NCI-H526 treated with DMSO at 0.1 percent for 48 hours (cell line): ENCODE measurements around the gene CNOT11.

Experiments used
- DNase-seq: peaks from one replicate; lab custom pipeline; 2025; lab: John Stamatoyannopoulos, UW

Gene CNOT11

DNA sequence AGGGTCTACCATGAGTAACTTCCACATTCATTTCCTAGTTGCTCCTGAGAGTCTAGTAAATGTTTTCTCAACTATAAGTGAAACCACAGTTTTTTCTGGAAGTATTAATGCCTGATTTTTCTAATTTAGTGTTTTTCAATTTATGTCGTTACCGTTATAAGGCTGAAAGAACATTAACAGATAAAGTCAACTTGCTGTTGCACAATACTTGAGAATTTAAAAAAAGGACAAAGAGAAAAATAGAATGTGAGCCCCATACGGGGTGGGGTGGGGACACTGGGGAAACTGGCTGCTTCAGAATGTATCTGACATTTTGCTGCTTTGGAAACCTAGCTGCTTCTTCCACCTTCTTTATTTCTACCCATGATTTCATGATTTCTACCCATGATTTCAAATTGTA is 26.2 kb downstream of the CNOT11 start:
- no peak for DNase-seq

DNA sequence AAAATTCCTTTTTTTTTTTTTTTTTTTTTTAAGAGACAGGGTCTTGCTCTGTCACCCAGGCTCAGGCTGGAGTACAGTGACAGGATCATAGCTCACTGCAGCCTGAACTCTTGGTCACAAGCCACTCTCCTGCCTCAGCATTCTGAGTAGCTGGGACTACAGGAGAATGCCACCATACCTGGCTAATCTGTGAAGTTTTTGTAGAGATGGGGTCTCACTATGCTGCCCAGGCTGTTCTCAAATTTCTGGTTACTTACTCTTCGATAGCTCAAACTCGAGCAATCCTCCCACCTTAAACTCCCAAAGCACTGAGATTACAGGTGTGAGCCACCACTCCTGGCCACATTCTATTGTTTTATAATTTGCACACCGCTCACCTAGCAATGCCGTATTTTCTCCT is 28.8 kb downstream of the CNOT11 start:
- DNase-seq = no peak

DNA sequence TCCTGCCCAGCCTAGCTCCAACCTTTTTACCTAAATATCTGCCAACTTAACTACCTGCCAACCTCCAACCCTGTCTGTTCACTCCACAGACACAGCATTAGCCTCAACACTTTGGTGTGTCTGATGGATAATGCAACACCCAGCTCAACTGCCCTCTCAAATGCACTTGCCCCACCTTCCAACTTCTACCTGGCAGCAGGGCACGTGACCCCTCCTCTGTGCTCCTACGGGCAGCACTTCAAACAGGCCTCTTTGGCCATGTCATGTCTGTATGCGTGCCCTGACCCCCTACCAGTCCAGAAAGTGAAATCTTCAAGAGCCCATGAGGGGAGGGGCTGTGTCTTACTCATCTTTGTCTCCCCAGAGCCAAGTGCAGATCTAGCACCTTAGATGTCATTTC is 30.3 kb downstream of the CNOT11 start:
- no peak for DNase-seq

DNA sequence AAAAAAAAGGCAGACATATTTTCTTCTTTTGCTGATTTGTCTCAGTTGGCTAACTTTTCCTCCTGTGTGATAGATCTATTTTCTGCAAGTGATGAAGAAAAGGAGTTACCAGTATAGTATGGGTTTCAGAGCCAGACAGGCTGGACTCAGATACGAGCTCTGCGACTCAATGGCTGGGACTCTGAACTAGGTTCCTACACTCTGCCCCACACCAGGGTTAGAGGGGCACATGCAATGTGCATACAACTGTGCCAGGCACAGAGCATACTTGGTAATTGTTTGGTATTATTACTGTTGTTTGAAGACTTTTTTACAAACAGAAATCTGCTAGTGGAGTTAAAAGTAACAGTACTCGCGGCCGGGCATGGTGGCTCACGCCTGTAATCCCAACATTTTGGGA is 34.0 kb downstream of the CNOT11 start:
- no peak for DNase-seq

DNA sequence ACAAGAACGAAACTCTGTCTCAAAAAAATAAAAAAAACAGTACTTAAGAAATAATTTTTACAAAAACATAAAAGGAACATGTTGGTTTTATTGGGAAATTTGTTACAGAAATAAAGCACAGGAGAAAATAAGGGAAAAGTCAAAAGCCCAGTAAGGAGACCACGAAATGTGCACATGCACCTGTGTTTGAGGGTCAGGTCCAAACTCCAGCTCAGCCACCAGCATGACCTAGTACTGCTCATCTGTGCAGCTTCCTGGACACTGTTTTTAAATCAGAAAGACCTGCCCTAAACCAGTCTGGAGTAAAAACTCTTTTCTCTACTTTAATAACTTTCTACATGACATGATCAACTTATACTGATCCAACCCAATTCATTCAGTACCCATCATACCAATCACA is 34.6 kb downstream of the CNOT11 start:
- no peak for DNase-seq

DNA sequence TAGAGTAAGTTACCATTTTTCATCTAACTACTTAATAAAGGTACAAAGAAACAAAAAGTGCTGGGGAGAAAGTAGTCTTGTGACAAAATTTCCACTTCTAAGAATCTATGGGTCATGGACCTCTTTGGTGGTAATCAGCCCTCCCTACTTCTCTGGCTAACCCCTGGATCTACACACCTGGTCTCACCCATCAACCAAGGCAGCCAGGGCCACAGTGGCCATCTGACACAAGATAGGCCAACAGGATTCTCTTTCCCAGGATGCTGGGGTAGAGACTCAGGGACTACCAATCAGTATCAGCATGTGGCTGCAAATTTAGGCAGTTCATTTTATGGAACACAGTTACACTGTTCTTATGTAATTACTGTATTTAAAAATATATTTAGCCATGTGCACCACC is 38.0 kb downstream of the CNOT11 start:
- no peak for DNase-seq

DNA sequence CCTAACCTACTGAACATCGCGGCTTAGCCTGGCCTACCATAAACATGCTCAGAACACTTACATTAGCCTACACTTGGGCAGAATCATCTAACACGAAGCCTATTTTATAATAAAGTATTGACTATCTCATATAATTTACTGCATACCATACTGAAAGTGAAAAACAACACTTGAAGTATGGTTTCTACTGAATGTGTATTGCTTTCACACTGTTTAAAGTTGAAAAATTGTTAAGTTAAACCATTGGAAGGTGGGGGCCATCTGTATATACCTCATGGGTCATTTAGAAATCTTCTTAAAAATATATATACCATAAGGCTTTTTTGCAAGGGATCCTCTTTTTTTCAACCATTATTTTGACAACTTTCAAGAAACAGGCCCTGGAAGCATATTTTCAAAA is 39.3 kb downstream of the CNOT11 start:
- no peak for DNase-seq

DNA sequence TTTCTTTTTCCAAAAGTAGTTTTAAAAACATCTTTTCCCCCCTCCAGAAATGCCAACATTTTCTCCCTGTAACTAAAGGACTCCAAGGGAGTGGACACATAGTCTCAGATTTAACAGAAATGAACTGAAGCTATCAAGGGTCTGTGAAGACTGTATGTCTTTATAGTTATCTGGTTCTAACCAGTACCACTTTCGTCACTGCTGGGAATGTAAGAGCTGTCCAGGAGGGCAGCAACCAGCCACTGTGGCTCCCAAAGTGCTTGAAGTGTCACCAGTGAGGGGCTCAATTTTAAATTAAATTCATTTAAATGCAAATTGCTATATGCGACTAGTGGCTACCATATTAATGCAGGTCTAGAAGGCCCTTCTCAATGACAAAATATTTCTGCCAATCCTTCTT is 40.9 kb downstream of the CNOT11 start:
- DNase-seq = no peak

DNA sequence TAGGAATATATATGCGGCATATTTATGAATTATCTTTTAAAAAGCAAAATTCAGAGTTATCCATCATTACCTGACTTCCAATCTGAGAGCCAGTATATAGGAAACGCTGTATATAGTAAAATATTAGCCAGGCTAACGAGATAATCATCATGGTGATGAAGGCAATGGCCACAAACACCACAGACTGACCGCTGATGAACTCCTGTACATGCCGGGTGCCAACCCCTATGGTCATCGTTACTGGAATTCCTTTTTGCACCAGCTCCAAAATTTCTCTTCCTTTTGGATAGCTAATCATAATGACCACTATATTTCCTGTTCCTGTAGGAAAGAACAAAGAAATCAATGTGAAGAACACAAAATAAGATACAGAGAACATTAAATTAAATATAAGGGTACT is 42.2 kb downstream of the CNOT11 start:
- DNase-seq = no peak

DNA sequence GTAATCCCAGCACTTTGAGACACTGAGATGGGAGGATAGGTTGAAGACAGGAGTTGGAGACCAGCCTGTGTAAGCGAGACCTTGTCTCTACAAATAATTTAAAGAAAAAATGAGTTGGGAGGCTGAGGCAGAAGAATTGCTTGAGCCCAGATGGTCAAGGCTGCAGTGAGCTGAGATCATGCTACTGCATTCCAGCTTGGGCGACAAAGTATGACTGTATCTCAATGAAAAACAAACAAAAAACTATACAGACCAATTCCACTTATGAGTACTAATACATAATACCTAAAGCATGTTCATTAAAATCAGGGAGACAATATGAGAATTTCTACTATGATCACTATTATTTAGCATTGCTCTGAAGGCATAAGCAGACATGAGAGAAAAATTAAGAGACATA is 43.2 kb downstream of the CNOT11 start:
- no peak for DNase-seq

DNA sequence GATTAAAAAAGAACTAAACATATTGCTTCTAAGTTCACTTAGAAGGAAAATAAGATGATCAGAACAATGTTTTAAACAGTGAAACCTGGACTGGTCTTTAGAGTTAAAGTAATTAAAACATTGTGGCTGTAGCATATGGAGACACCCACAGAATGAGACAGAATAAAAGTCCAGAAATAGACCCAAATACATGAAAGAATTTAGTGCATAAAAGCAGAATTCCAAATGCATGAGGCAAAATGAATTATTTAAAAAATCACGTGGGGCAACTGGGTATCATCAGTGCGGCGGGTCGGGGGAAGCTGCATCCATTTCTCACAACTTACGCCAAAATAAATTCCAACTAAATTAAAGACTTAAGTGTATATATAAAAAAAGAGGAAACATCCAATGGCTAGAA is 43.7 kb downstream of the CNOT11 start:
- no peak for DNase-seq

DNA sequence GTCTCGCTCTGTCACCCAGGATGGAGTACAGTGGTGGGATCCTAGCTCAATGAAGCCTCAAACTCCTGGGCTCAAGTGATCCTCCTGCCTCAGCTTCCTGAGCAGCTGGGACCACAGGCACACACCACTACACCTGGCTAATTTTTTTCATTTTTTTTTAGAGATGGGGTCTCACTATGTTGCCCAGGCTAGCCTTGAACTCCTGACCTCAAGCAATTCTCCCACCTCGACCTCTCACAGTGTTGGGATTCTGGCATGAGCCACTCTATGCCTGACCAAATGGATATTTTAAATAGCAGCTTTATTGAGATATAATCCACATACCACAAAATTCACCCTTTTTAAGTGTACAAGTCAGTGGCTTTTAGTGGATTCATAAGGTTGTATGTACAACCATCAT is 44.7 kb downstream of the CNOT11 start:
- no peak for DNase-seq

DNA sequence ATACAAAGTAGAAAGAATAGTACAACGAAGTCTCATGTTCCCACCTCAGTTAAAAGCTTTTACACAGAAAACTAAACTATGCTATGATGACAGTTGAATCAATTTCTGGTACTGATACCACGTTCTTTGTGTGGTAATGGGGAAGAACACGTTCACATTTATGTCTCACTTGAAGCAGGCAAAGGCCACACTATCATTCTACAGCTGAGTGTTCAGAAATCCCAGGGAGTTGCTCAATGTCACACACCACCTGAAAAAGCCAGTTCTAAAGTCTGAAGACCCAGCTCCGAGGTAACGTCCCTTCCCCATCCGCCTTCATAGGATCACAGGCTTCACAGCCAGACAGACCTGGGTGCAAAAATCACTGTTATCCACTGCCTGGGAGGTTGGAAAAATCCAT is 46.9 kb downstream of the CNOT11 start:
- no peak for DNase-seq

DNA sequence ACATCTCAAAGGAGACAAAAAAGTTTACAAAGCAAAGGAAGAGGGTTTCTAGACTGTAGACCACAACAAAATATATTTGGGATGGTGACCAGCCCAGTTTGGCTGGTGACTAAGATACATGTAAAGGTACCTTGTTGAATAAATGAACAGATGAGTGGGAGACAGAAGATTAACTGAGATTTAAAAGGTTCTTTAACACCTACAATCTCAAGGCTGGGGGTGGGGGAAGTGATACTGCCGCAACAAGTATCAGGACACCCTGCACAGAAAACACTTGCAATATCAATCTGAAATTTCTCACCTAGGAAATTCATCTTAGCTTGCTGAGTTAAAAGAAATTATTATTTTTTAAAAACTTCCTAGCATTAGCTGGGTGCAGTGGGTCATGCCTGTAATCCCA is 47.5 kb downstream of the CNOT11 start:
- DNase-seq = no peak

DNA sequence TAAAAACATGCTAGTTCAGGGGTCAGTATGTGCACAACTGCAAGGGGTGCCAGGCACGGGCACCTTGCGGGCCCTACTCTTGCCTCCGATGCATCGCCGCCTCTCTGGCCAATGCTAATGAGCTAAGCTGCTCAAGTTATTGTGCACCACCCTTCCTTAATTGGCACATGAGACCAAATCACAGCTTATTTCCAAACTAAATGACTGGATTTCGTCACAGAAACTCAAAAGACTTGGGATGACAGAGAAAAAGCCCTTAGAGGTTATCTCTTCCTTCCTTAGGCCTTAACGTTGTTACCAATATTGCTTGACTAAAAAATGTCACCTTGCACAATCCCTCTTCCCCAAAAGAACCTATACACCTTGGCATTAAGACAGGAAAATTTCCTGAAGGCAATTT is 48.1 kb downstream of the CNOT11 start:
- no peak for DNase-seq

DNA sequence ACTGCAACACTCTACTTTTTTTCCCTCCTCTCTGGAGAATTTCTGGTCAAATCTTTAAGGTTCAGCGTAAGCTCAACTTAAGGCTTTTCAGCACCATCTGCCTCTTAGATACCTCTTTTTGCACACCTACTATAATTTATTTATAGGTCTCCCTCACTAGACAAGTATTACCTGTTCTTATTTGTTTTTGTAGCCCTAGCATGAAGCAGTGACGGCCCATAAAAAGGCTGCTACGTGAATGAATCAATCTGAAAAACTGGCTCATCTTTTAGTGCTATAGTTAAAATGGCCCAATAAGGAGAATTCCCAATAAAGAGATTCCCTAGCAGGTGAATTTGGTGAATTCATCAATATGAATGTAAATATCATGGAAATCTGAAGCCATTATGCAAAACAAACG is 49.3 kb downstream of the CNOT11 start:
- no peak for DNase-seq

DNA sequence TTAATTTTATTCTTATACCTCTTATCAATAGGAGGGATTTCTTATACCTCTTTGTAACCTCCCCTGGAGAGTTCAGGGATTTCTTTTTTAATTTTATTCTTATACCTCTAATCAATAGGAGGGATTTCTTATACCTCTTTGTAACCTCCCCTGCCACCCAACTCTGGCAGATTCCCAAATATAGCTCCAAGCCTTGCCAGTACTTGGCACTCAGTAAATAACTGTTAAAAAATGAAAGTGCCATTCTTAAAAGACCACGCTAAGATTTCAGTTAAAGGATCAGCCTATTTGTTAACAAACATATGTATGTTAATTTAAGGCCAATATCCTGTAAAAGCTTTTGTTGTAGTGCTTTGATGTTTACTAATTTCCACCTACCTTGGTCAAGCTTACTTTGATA is 51.0 kb downstream of the CNOT11 start:
- DNase-seq = no peak

DNA sequence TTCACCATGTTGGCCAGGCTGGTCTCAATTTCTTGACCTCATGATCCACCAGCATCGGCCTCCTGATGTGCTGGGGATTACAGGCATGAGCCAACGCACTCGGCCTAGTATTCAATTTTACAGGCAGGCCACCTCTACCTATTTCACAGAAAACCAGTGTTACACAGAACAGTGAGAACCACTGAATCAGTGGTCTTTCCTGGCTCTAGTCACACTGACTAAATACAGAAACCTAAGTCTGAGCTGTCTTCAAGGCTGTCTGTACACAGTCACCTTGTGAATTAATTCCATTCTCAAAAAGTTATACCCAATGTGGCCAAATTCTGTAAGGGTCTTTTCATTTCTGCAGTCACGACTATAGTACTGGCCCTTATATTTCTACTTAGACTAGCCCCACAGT is 52.3 kb downstream of the CNOT11 start:
- DNase-seq = no peak

DNA sequence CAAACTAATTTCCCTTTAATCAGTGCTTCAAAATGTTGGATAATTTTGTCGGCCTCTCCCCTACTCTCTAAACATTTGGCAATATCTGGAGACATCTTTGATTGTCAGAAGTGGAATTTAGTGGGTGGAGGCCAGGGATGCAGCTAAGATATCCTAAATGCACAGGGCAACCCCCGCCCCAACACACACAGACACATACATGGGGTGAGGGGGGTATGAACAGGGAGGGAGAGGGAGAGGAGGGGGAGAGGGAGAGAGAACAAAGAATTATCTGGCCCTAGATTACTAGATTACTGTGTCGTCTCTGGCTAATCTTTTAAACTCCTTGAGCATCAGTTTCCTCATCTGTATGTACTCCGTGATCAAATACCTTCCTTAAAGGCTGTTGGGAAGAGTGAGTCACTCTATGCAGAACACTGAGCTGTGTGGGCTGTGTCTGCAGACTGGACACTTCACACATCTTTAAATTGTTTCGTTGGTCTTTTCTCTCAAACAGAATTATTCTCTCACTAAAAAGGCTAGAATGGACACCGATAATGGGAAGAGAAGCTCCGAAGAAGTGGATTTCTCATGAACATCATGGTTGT is 52.9 kb downstream of the CNOT11 start:
- DNase-seq = no peak

DNA sequence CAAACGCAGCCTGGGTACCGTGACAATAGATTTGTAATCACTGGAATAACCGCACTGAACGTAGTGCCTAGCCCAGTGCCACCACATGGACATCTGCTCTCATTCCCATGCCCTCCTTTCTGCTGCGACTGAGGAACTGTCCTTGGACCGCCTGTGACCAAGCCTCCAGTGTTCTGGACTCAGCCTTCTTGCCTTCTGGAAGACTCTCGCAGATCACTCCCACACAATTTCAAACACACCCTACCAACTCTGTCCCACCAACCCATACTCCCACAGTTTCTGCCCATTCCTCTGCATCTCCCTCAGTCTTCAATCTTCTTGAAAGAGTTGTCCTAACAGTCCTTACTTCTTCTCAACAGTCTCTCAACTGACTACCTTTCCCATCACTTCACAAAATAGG is 53.7 kb downstream of the CNOT11 start:
- DNase-seq = no peak

DNA sequence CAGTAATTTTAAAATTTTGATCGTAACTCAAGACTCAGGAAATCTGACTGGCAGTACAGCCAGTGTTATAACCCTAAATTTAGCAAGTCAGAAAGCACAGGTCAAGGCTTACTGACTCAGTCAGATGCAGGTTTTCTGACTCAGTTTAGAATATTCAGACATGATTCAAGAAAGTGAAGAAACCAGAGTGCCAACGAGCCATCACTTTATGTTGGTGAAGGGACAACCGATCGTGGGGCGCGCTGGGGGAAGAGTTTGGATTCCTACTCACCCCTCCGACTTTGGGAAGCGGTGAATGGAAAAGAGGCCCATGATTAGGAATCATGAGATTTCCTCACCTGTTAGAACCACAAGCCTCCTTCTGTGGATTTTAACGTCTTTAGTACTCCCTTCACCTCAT is 54.8 kb downstream of the CNOT11 start:
- no peak for DNase-seq

DNA sequence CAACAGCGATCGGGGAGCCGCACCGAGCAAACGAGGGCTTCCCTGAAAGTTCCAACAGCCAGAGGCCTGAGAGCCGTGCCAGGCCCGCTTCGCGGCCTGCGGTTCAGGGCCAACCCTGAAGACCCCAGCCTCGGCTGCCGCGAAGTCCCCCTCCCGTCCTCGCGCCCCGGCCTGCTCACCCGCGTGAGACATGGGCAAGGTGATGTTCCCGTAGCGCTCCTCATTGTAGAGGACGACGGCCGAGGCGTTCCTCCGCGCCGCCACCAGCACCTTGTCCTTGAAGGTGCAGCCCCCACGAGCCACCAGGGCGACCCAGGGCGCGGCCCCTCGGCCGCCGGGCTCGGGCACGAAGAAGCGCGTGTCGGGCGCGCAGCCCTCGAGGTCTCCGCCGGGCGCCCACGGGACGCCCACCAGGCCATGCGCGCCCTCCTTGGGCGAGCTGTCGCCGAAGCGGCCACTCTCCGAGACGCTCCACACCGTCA is 55.3 kb downstream of the CNOT11 start:
- DNase-seq = no peak

DNA sequence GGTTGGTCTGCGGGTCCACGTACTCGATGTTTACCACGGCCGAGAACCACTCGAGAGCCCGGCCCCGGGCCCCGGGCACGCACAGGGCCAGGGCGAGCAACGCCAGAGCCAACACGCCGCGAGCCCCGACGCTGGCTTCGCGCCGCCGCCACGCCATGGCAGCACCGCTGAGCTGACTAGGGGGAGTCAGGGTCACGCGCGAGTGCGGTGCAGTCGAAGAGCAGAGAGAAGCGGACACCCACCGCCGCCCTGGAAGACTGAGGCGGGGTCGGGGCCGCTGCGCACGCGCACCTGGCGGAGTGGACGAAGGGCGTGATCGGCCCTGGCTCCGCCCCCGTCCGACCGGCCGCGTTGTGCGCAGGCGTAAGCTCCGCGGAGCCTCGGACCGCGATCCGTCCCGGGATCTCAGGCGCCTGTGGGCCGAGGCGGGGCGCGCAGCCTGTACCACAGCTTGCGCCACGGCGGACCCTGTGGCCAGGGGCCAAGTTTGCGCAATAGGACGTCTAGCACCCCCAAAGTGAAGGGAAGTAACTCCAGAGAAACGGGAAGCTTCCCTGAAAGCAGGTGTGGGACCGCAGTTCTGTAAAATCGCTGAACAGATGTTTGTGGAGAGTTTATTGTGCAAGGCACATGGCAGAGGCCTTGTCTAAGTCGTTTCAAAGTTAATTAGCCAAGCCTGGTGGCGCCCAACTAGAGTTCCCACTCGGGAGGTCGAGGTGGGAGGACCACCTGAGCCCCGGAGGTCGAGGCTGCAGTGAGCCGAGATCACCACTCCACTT is 55.9 kb downstream of the CNOT11 start, which contains the start of gene RNF149:
RNF149 (minus strand) TSS at position 270 of the 779 bp plus-strand sequence; CDS start at position 157, 113 bp downstream.
- peak; percentile 36 for DNase-seq
